GM12892 (cell line): ENCODE results near the gene PICALM. TPM values are rescaled to one million over a fixed set of nuclear protein-coding genes. Genes with fewer than 3 reads are reported as not detected.
"Not testable (repeated sequence)": the region's sequence is repeated elsewhere in the genome, so short reads cannot be mapped to it uniquely, and the experiment has no call there.

Experiments used
- DNase-seq: peaks from one replicate; pipeline ENCODE4 v3.0.0; 2011; ENCODE audit not compliant: insufficient read length
- FAIRE-seq: peaks from 2 replicates; lab custom pipeline; 2011; peaks lifted over from hg19 to GRCh38; lab: Jason Lieb, UNC
- POLR2A ChIP-seq: IDR thresholded peaks from 2 replicates; pipeline ENCODE4 v1.6.1; 2011; ENCODE audit warnings: low read depth, low read length, control low read depth
- POLR2AphosphoS5 ChIP-seq: IDR thresholded peaks from 2 replicates; pipeline ENCODE4 v1.6.1; 2011; ENCODE audit warnings: low read depth, low read length, control low read depth
- TAF1 ChIP-seq: IDR thresholded peaks from 2 replicates; pipeline ENCODE4 v1.6.1; 2011; ENCODE audit warnings: low read depth, mild to moderate bottlenecking, control low read depth, low read length, borderline replicate concordance
- polyA plus RNA-seq: library from polyadenylated mRNA; unstranded; fragments of >200 nt; gene quantifications from one replicate; pipeline ENCODE4 v1.2.1, GENCODE V29; 2012; ENCODE audit warnings: missing spikeins, inconsistent platforms; ENCODE audit not compliant: missing spikeins

The PICALM gene
- polyA plus RNA-seq: 31.8 TPM

- FAIRE-seq (peak; percentile 98), DNase-seq (peak; percentile 82)
- TF ChIP-seq POLR2A (peak; percentile 67; the same call in 1 of the 2 replicates), POLR2AphosphoS5 (peak; percentile 70), TAF1 (peak; percentile 77; the same call in 1 of the 2 replicates)
Measured at GRCh38 chr11:86068951-86069407, at the start of gene PICALM. Gene PICALM, minus strand, starts transcription at chr11:86069084. Its CDS starts 304 bp downstream, at chr11:86068780.

- no peak for TF ChIP-seq POLR2AphosphoS5
- TF ChIP-seq POLR2A: no peak
- no peak for TF ChIP-seq TAF1
- FAIRE-seq (no peak), DNase-seq (no peak)
Measured at GRCh38 chr11:86118253-86118652, 49.4 kb upstream of the PICALM start.

GRCh38 chr11:86117712-86118063, 48.8 kb upstream of the PICALM start:
- no peak for DNase-seq
- FAIRE-seq: no peak
- TF ChIP-seq POLR2AphosphoS5: no peak
- TF ChIP-seq TAF1: no peak
- no peak for TF ChIP-seq POLR2A

GRCh38 chr11:86117001-86117711, 48.3 kb upstream of the PICALM start:
- FAIRE-seq (peak; percentile 67), DNase-seq (no peak)
- TF ChIP-seq POLR2AphosphoS5: no peak
- no peak for TF ChIP-seq POLR2A
- TF ChIP-seq TAF1: no peak

- DNase-seq (peak; percentile 21), FAIRE-seq (peak; percentile 82)
- peak; percentile 16; the same call in 1 of the 2 replicates for TF ChIP-seq POLR2AphosphoS5
- TF ChIP-seq POLR2A: peak; percentile 64; the same call in 1 of the 2 replicates
- TF ChIP-seq TAF1: 0 out of 2 replicates have a peak, but pooled peaks have one; percentile 15
Measured at GRCh38 chr11:86116386-86116726, 47.5 kb upstream of the PICALM start.

- no peak for DNase-seq
- no peak for TF ChIP-seq TAF1
- TF ChIP-seq POLR2AphosphoS5: no peak
- TF ChIP-seq POLR2A: no peak
- FAIRE-seq: peak; percentile 73
Measured at GRCh38 chr11:86115542-86116385, 46.9 kb upstream of the PICALM start.

GRCh38 chr11:86108890-86109638, 40.2 kb upstream of the PICALM start:
- DNase-seq (no peak), FAIRE-seq (no peak)
- no peak for TF ChIP-seq POLR2AphosphoS5
- no peak for TF ChIP-seq POLR2A
- no peak for TF ChIP-seq TAF1

- TF ChIP-seq TAF1 (no peak), POLR2A (no peak), POLR2AphosphoS5 (no peak)
- DNase-seq (no peak), FAIRE-seq (no peak)
Measured at GRCh38 chr11:86108191-86108590, 39.3 kb upstream of the PICALM start.

GRCh38 chr11:86106916-86107315, 38.0 kb upstream of the PICALM start:
- no peak for DNase-seq
- no peak for FAIRE-seq
- TF ChIP-seq POLR2A (no peak), TAF1 (no peak), POLR2AphosphoS5 (no peak)

GRCh38 chr11:86106031-86106430, 37.1 kb upstream of the PICALM start:
- not testable (repeated sequence) for DNase-seq, FAIRE-seq

- not testable (repeated sequence) for DNase-seq, FAIRE-seq
Measured at GRCh38 chr11:86105601-86106000, 36.7 kb upstream of the PICALM start.

- FAIRE-seq: no peak
- no peak for TF ChIP-seq TAF1
- TF ChIP-seq POLR2A: no peak
- no peak for TF ChIP-seq POLR2AphosphoS5
- no peak for DNase-seq
Measured at GRCh38 chr11:86103808-86104207, 34.9 kb upstream of the PICALM start.
